K562 (cell line): ENCODE data around the gene TMC1. TPM values are rescaled to one million over a fixed set of nuclear protein-coding genes. Genes with fewer than 3 reads are reported as not detected.

ENCODE experiments used
- ATAC-seq: fragments of 200-7000 bp; cut with Tn5 transposase; 3 replicates; pipeline ENCODE4 v1.9.1; 2020; ENCODE audit warnings: moderate library complexity
- BruUV-seq: library from RNA; stranded (reverse); fragments of 400-500 nt; replicated peaks from 2 replicates; lab custom pipeline; 2021; lab: Mats Ljungman, UMichigan
- CTCF ChIA-PET: fragments of 300-600 bp; formaldehyde crosslinking; extraction: SDS; loops from one replicate; lab custom pipeline; 2021; ENCODE audit warnings: low intra/inter-chr PET ratio; lab: Yijun Ruan, JAX
- POLR2A ChIA-PET: fragments of 300-600, 350-650 bp; sonication (Branson Sonifier 250); formaldehyde crosslinking; extraction: SDS; loops from one replicate; lab custom pipeline; 2021; ENCODE audit warnings: antibody characterized with exemption, inconsistent platforms; lab: Yijun Ruan, JAX
- DNase-seq, 4 experiments: peaks; one replicate each; pipeline versions ENCODE4 v3.0.0 to v3.0.0-alpha.2; 2011 to 2018; ENCODE audit warnings: low spot score in 3 of 4, mixed read lengths in 3 of 4; ENCODE audit errors: extremely low read depth in 1 of 4
- FAIRE-seq: peaks from 2 replicates; lab custom pipeline; 2011; peaks lifted over from hg19 to GRCh38; lab: Jason Lieb, UNC
- H2AFZ ChIP-seq: 2 replicates; pipeline ENCODE4 v1.6.0; 2011; ENCODE audit warnings: low read depth, low read length, control low read depth, inconsistent platforms
- H3K27ac ChIP-seq: fragments of 200-600 bp; 3 replicates; pipeline ENCODE4 v1.8.0; 2011; ENCODE audit warnings: low read depth, mild to moderate bottlenecking, control low read depth, inconsistent platforms, low read length, moderate library complexity, mixed read lengths; ENCODE audit errors: extremely low read depth
- H3K27me3 ChIP-seq, 2 experiments: fragments of 300-600 bp in 1 of 2; 2 replicates in 1 of 2; 3 replicates in 1 of 2; pipeline versions ENCODE4 v1.6.0 to v1.8.0; 2011; ENCODE audit warnings: inconsistent platforms in 2 of 2, low read length in 2 of 2, mild to moderate bottlenecking in 1 of 2, mixed read lengths in 1 of 2, moderate library complexity in 1 of 2; ENCODE audit not compliant: control insufficient read depth in 2 of 2, insufficient read depth in 2 of 2
- H3K36me3 ChIP-seq: fragments of 300-600 bp; 3 replicates; pipeline ENCODE4 v1.8.0; 2011; ENCODE audit warnings: mild to moderate bottlenecking, low read length, inconsistent platforms; ENCODE audit not compliant: control insufficient read depth, insufficient read depth
- H3K4me1 ChIP-seq, 2 experiments: fragments of 200-600 bp in 1 of 2; replicated peaks in 1 of 2; 2 replicates in 1 of 2; 3 replicates in 1 of 2; pipeline versions ENCODE4 v1.5.1 to v1.8.0; 2011; ENCODE audit warnings: inconsistent platforms in 2 of 2, low read length in 2 of 2, mild to moderate bottlenecking in 1 of 2, mixed read lengths in 1 of 2, moderate library complexity in 1 of 2; ENCODE audit not compliant: control insufficient read depth in 2 of 2, insufficient read depth in 2 of 2
- H3K4me2 ChIP-seq: 2 replicates; pipeline ENCODE4 v1.6.1; 2011; ENCODE audit warnings: low read length, control low read depth, inconsistent platforms, mixed read lengths; ENCODE audit not compliant: insufficient read depth
- H3K4me3 ChIP-seq: fragments of 200-600 bp; sonication (generic), shearing (Covaris generic); 2 replicates; pipeline ENCODE4 v1.5.1; 2016; ENCODE audit warnings: control low read depth, inconsistent platforms
- H3K79me2 ChIP-seq: fragments of 200-600 bp; 3 replicates; pipeline ENCODE4 v1.8.0; 2011; ENCODE audit warnings: low read length, inconsistent platforms; ENCODE audit not compliant: control insufficient read depth, insufficient read depth
- H3K9ac ChIP-seq, 2 experiments: 2 replicates each; pipeline versions ENCODE4 v1.6.0 to v1.6.1; 2011; ENCODE audit warnings: low read depth in 2 of 2, low read length in 2 of 2, control low read depth in 1 of 2, inconsistent platforms in 1 of 2, mild to moderate bottlenecking in 1 of 2, mixed read lengths in 1 of 2; ENCODE audit not compliant: insufficient read depth in 1 of 2
- H3K9me1 ChIP-seq: one replicate; pipeline ENCODE4 v1.6.0; 2011; ENCODE audit warnings: inconsistent platforms, mild to moderate bottlenecking, low read length, moderate library complexity; ENCODE audit not compliant: control insufficient read depth, insufficient read depth
- H3K9me3 ChIP-seq: replicated peaks from 2 replicates; pipeline ENCODE4 v1.5.1; 2011; ENCODE audit warnings: low read depth, low read length, inconsistent platforms; ENCODE audit not compliant: control insufficient read depth, insufficient read depth
- H4K20me1 ChIP-seq: replicated peaks from 2 replicates; pipeline ENCODE4 v1.6.1; 2011; ENCODE audit warnings: low read length, inconsistent platforms, mixed read lengths; ENCODE audit not compliant: control insufficient read depth, insufficient read depth
- CTCF ChIP-seq, 3 experiments: IDR thresholded peaks in 2 of 3; conservative IDR thresholded peaks in 1 of 3; 2 replicates each; pipeline ENCODE4 v1.5.1; 2011 to 2012; ENCODE audit warnings: low read length in 3 of 3, mild to moderate bottlenecking in 3 of 3, control low read depth in 2 of 3, improper control_type of control experiment in 1 of 3, inconsistent platforms in 1 of 3, low read depth in 1 of 3, mixed read lengths in 1 of 3, moderate library complexity in 1 of 3; ENCODE audit not compliant: insufficient read depth in 2 of 3
- KDM2B ChIP-seq: fragments of 250-450 bp; sonication (Bioruptor Pico); IDR thresholded peaks from 2 replicates; pipeline ENCODE4 v1.8.0; 2021; ENCODE audit warnings: mild to moderate bottlenecking, moderate library complexity
- MED1 ChIP-seq: sonication (generic); formaldehyde crosslinking; IDR thresholded peaks from 2 replicates; pipeline ENCODE4 v1.8.1; 2023; ENCODE audit warnings: missing genetic modification reagents, borderline replicate concordance
- NFIC ChIP-seq: fragments of 450-650 bp; IDR thresholded peaks from 2 replicates; pipeline ENCODE4 v1.6.1; 2017; ENCODE audit warnings: mild to moderate bottlenecking, inconsistent platforms
- NR1H2 ChIP-seq: sonication (generic); formaldehyde crosslinking; IDR thresholded peaks from 2 replicates; pipeline ENCODE4 v1.4.0; 2020; ENCODE audit warnings: mild to moderate bottlenecking, missing genetic modification reagents
- ZNF57 ChIP-seq: fragments of 450-650 bp; formaldehyde crosslinking; IDR thresholded peaks from 2 replicates; pipeline ENCODE4 v1.4.0; 2020; ENCODE audit warnings: mild to moderate bottlenecking, moderate library complexity
- WGBS: fragments of 100-300 bp; shearing (Covaris generic); methylation state at CpG from one replicate; pipeline ENCODE4 v1.1.6; 2016; ENCODE audit warnings: low coverage, mixed read lengths; ENCODE audit not compliant: insufficient coverage; ENCODE audit errors: missing lambda C conversion rate; 5-methylcytosine and 5-hydroxymethylcytosine counted together
- in situ Hi-C: fragments of 300-500 bp; cut with MboI; formaldehyde crosslinking; loops from 4 replicates; pipeline ENCODE4 v1.15.0; 2018; ENCODE audit warnings: inconsistent platforms, mixed read lengths
- intact Hi-C: fragments of 100-400 bp; cut with micrococcal nuclease; formaldehyde crosslinking; loops from 2 replicates; pipeline ENCODE4 v1.14.2; 2022
- polyA plus RNA-seq, 8 experiments: library from polyadenylated mRNA; depleted of rRNA in 4 of 8; stranded (reverse) in 5 of 8; unstranded in 3 of 8; fragments of >200 nt; fragmentation: Nextera tagmentation in 2 of 8; fragmentation: Illumina TruSeq in 1 of 8; extraction: Ambion mirVana in 2 of 8; extraction: Trizol in 1 of 8; gene quantifications; 2 replicates each; pipeline versions ENCODE4 v1.2.1 to v1.2.3, GENCODE V29; 2011 to 2014; ENCODE audit warnings: inconsistent platforms in 1 of 8, missing spikeins in 1 of 8
- total RNA-seq, 7 experiments: library from RNA; depleted of rRNA in 6 of 7; stranded (reverse); fragments of >200 nt in 6 of 7; fragmentation: Illumina TruSeq in 2 of 7; extraction: Trizol in 2 of 7; gene quantifications; 2 replicates each; pipeline versions ENCODE4 v1.2.1 to v1.2.3, GENCODE V29; 2011 to 2021; ENCODE audit warnings: low replicate concordance in 1 of 7

The TMC1 gene
- total and polyA plus RNA-seq, 9 of the 15 experiments (the other 6 are each of a cell fraction or from before 2014, with no cell fraction given), result 0.10 to 0.15 TPM; not detected in 7

DNA sequence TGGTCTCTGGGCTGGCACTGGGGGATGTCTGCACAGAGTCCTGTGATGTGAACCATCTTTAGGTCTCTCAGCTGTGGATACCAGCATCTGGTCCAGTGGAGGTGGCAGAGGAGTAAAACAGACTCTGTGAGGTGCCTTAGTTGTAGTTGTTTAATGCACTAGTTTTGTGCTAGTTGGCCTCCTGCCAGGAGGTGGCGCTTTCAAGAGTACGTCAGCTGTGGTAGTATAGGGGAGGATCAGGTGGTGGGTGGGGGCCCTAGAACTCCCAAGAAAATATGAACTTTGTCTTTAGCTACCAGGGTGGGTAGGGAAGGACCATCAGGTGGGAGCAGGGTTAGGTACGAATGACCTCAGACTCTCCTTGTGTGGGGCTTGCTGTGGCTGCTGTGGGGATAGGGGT lies 197.1 kb downstream of the TMC1 start:
- no peak for TF ChIP-seq MED1
- peak; percentile 75 for TF ChIP-seq NFIC
- TF ChIP-seq CTCF (IDR thresholded peaks at IDR 0.05 in 2 of 3, conservative IDR thresholded peaks at IDR 0.05 in 1 of 3; ENCODE audit: insufficient read depth in 2 of 3, low read depth in 1 of 3, low read length in 3 of 3), result peak in 1 of 3 experiments; percentile 16; a peak in 1 of 6 replicates
- Histone ChIP-seq H3K9me1 (no peaks in the 10 kb centered on the region), H3K27me3 (no peaks in the 10 kb centered on the region), H2AFZ (no peak overlapping the region), H3K4me2 (no peak overlapping the region), H4K20me1 (no peaks in the 10 kb centered on the region), H3K4me3 (no peak overlapping the region), H3K4me1 (no peaks in the 10 kb centered on the region), H3K27ac (no peak overlapping the region), H3K9me3 (no peaks in the 10 kb centered on the region), H3K79me2 (no peaks in the 10 kb centered on the region), H3K9ac (no peak overlapping the region), H3K36me3 (no peaks in the 10 kb centered on the region)
- DNase-seq (peak in 1 of 4 experiments; percentile 16), ATAC-seq (no peak), FAIRE-seq (no peak)
- 6% methylated on average over 3 of the region's 3 CpGs for WGBS
- intact Hi-C loops, result no loop called here
- BruUV-seq, result no TSS peak
- in situ Hi-C loops, result no loop called here
- POLR2A ChIA-PET, result no interaction called here
- CTCF ChIA-PET, result no interaction called here

DNA sequence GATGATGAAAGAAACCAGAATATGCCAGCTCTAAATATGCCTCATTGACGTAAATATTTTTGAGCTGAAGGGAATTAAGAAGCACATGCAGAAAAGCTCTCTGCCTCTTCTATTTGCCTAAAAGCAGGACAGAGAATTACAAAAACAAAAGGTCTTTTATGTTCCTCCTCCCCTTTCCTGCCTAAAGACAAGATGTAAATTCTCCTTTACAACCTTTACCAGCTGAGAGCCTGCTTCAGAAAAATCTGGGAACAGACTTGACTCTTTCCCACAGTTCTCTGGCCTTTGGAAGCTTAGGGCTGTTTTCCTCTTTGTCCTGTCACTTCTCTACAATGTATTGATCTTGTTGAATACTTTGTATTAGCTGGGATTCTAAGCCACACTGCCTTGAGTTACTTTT lies 199.7 kb downstream of the TMC1 start:
- H3K4me3 ChIP-seq, result no peak overlapping the region
- intact Hi-C loops (no loop called here), in situ Hi-C loops (no loop called here)
- no peak overlapping the region for H3K4me2 ChIP-seq
- WGBS, result 0% methylated on average over 1 of the region's 1 CpG
- no peaks in the 10 kb centered on the region for H3K9me3 ChIP-seq
- H3K27me3 ChIP-seq, result no peaks in the 10 kb centered on the region
- H3K9ac ChIP-seq, result no peak overlapping the region
- H4K20me1 ChIP-seq, result no peaks in the 10 kb centered on the region
- no peaks in the 10 kb centered on the region for H3K4me1 ChIP-seq
- no TSS peak for BruUV-seq
- no peaks in the 10 kb centered on the region for H3K9me1 ChIP-seq
- no peaks in the 10 kb centered on the region for H3K79me2 ChIP-seq
- TF ChIP-seq KDM2B (no peak), ZNF57 (CRISPR knock-in tag) (no peak), NR1H2 (CRISPR knock-in tag) (no peak)
- no peak overlapping the region for H2AFZ ChIP-seq
- FAIRE-seq (no peak), DNase-seq (no peak), ATAC-seq (no peak)
- H3K36me3 ChIP-seq, result no peaks in the 10 kb centered on the region
- CTCF ChIA-PET, result no interaction called here
- POLR2A ChIA-PET, result no interaction called here
- H3K27ac ChIP-seq, result no peak overlapping the region
